ENCODE measurements around the gene GSTA2. TPM values are rescaled to one million over a fixed set of nuclear protein-coding genes. Genes with fewer than 3 reads are reported as not detected.

The GSTA2 gene
- total RNA-seq, 2 experiments from 2014 or later, result not detected

DNA sequence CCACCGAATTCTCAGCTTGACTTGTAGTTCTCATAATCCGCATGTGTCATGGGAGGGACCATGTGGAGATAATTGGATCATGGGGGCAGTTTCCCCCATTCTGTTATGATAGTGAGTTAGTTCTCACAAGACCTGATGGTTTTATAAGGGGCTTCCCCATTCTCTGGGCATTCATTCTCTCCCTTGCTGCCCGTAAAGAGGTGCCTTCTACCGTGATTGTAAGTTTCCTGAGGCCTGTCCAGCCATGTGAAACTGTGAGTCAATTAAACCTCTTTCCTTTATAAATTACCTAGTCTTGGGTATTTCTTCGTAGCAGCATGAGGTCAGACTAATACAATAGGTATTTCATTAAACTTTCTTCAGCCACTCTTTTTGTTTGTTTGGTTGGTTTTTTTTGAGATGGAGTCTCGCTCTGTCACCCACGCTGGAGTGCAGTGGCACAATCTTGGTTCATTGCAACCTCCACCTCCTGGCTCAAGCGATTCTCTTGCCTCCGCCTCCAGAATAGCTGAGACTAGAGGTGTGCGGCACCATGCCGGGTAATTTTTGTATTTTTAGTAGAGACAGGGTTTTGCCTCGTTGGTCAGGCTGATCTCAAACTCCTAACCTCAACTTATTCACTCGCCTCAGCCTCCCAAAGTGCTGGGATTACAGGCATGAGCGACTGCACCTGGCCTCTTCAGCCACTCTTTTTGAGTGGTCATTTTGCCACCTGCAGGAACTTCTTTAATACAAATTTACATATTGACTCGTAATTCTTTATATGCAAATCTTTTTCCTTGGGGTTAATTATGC is 36.3 kb downstream of the GSTA2 start:
- Histone ChIP-seq H3K9me3 (ENCODE audit: low read length) (no peaks in the 10 kb centered on the region), H2AFZ (ENCODE audit: low read length) (peak overlapping the region; percentile 34; the same call in 1 of the 2 replicates), H3K27ac (ENCODE audit: low read depth, low read length, poor library complexity, severe bottlenecking) (no peak overlapping the region), H3K4me3 (ENCODE audit: low read depth, low read length, poor library complexity, severe bottlenecking) (no peak overlapping the region), H4K20me1 (ENCODE audit: insufficient read depth, low read length) (no peaks in the 10 kb centered on the region), H3K4me2 (ENCODE audit: low read length) (0 out of 2 replicates have a peak overlapping the region, but pooled peaks have one; percentile 1), H3K9me2 (ENCODE audit: insufficient read depth, low read length) (no peaks in the 10 kb centered on the region), H3K79me2 (ENCODE audit: insufficient read depth, low read depth, low read length) (no peaks in the 10 kb centered on the region), H3K4me1 (ENCODE audit: insufficient read depth, low read length, poor library complexity, severe bottlenecking) (no peaks in the 10 kb centered on the region), H3K36me3 (ENCODE audit: insufficient read depth, low read length) (no peaks in the 10 kb centered on the region)
- no TSS peak for BruUV-seq (replicated peaks)
- intact Hi-C loops (cut with micrococcal nuclease; ENCODE audit: unreplicated experiment), result no loop called here
- TF ChIP-seq, protein P1, sequence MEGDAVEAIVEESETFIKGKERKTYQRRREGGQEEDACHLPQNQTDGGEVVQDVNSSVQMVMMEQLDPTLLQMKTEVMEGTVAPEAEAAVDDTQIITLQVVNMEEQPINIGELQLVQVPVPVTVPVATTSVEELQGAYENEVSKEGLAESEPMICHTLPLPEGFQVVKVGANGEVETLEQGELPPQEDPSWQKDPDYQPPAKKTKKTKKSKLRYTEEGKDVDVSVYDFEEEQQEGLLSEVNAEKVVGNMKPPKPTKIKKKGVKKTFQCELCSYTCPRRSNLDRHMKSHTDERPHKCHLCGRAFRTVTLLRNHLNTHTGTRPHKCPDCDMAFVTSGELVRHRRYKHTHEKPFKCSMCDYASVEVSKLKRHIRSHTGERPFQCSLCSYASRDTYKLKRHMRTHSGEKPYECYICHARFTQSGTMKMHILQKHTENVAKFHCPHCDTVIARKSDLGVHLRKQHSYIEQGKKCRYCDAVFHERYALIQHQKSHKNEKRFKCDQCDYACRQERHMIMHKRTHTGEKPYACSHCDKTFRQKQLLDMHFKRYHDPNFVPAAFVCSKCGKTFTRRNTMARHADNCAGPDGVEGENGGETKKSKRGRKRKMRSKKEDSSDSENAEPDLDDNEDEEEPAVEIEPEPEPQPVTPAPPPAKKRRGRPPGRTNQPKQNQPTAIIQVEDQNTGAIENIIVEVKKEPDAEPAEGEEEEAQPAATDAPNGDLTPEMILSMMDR (conservative IDR thresholded peaks at IDR 0.05; ENCODE audit: low read length), result no peak
- TF ChIP-seq EZH2phosphoT487 (IDR thresholded peaks at IDR 0.05; ENCODE audit: borderline replicate concordance, low read depth, low read length), result no peak
- POLR2A ChIA-PET, result no interaction called here
- DNase-seq (ENCODE audit: low spot score), result no peak
- CTCF ChIA-PET (ENCODE audit: unreplicated experiment), result no interaction called here

DNA sequence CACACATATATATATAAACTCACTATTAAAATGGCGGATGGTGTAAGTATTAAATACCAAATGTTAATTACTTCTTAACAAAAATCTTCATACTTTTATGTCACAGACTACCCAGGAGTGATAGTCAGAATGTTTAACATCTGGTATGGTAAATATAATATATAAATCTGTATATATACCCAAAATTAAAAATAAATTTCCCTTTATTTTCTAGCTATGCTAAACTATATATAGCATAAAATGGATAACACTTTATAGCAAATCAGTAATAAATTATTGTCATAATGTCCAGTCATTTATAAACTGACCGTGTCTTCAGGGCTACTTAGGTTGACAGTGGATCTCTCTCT is 37.1 kb downstream of the GSTA2 start:
- BruUV-seq (replicated peaks), result no TSS peak
- H3K9me2 ChIP-seq (ENCODE audit: insufficient read depth, low read length), result no peaks in the 10 kb centered on the region

DNA sequence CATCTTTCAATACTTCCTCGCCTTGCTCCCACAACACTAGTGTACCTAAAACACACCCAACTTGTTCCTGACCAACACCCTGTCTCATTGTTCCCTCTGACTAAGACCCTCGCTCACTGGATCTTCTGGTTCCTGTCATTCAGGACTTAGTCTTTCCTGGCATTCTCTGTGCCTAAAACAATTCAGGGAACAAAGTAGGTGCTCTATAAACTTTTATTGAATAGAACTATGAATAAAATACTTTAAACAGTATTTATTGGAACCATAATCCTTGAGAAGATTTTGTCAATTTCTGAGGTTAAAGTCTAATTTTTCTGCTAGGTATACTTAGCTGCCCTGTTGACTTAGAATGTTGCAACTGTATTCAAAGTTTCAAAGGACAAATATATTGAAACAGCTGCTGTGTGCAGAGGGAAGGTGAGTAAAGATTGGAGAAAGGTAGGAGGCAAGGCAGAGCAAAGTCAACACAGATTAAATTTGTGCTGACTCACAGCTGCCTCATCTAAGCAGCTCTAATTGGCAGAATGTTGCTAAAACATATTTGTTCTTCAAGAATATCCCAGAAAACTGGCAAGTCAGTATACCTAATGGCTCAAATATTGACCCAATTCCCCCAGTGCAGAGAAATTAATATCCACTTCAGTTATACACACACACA is 37.6 kb downstream of the GSTA2 start:
- BruUV-seq (replicated peaks), result no TSS peak
- no peak overlapping the region for H3K27ac ChIP-seq (ENCODE audit: low read depth, low read length, poor library complexity, severe bottlenecking)
- CTCF ChIA-PET (ENCODE audit: unreplicated experiment), result no interaction called here
- no peaks in the 10 kb centered on the region for H3K4me1 ChIP-seq (ENCODE audit: insufficient read depth, low read length, poor library complexity, severe bottlenecking)
- no peak overlapping the region for H2AFZ ChIP-seq (ENCODE audit: low read length)
- no peak for DNase-seq (ENCODE audit: low spot score)
- H3K36me3 ChIP-seq (ENCODE audit: insufficient read depth, low read length), result no peaks in the 10 kb centered on the region
- H3K79me2 ChIP-seq (ENCODE audit: insufficient read depth, low read depth, low read length), result no peaks in the 10 kb centered on the region
- H4K20me1 ChIP-seq (ENCODE audit: insufficient read depth, low read length), result no peaks in the 10 kb centered on the region
- POLR2A ChIA-PET, result interaction anchor here (0.6 kb wide), 1 partner anchor 123 kb away, joined by 3 read pairs; no protein-coding TSS in a partner anchor
- no peaks in the 10 kb centered on the region for H3K9me2 ChIP-seq (ENCODE audit: insufficient read depth, low read length)
- no peaks in the 10 kb centered on the region for H3K9me3 ChIP-seq (ENCODE audit: low read length)
- H3K4me2 ChIP-seq (ENCODE audit: low read length), result no peak overlapping the region
- TF ChIP-seq, protein P1 (conservative IDR thresholded peaks at IDR 0.05; ENCODE audit: low read length), result no peak
- no peak for TF ChIP-seq EZH2phosphoT487 (IDR thresholded peaks at IDR 0.05; ENCODE audit: borderline replicate concordance, low read depth, low read length)
- intact Hi-C loops (cut with micrococcal nuclease; ENCODE audit: unreplicated experiment), result no loop called here
- H3K4me3 ChIP-seq (ENCODE audit: low read depth, low read length, poor library complexity, severe bottlenecking), result no peak overlapping the region

More for the DNA sequence above, 37.1 kb downstream of the GSTA2 start:
- no peaks in the 10 kb centered on the region for H3K9me3 ChIP-seq (ENCODE audit: low read length)
- no peak for TF ChIP-seq EZH2phosphoT487 (IDR thresholded peaks at IDR 0.05; ENCODE audit: borderline replicate concordance, low read depth, low read length)
- no peaks in the 10 kb centered on the region for H3K4me1 ChIP-seq (ENCODE audit: insufficient read depth, low read length, poor library complexity, severe bottlenecking)
- CTCF ChIA-PET (ENCODE audit: unreplicated experiment), result no interaction called here
- H3K36me3 ChIP-seq (ENCODE audit: insufficient read depth, low read length), result no peaks in the 10 kb centered on the region
- intact Hi-C loops (cut with micrococcal nuclease; ENCODE audit: unreplicated experiment), result no loop called here
- no peak overlapping the region for H3K4me3 ChIP-seq (ENCODE audit: low read depth, low read length, poor library complexity, severe bottlenecking)
- POLR2A ChIA-PET, result interaction anchor here (0.6 kb wide), 1 partner anchor 123 kb away, joined by 3 read pairs; no protein-coding TSS in a partner anchor
- no peaks in the 10 kb centered on the region for H3K79me2 ChIP-seq (ENCODE audit: insufficient read depth, low read depth, low read length)
- H3K27ac ChIP-seq (ENCODE audit: low read depth, low read length, poor library complexity, severe bottlenecking), result no peak overlapping the region
- no peak overlapping the region for H3K4me2 ChIP-seq (ENCODE audit: low read length)
- DNase-seq (ENCODE audit: low spot score), result no peak
- no peaks in the 10 kb centered on the region for H4K20me1 ChIP-seq (ENCODE audit: insufficient read depth, low read length)
- H2AFZ ChIP-seq (ENCODE audit: low read length), result no peak overlapping the region

Data from OCI-LY7 (cell line).